DMS53 treated with DMSO at 0.1 percent for 48 hours (cell line): Measurements from ENCODE around the gene MPPE1.
A peak's percentile ranks its signal among the peaks of the same experiment; 100 is the strongest.
"Not testable (repeated sequence)": the region's sequence is repeated elsewhere in the genome, so short reads cannot be mapped to it uniquely, and the experiment has no call there.

Source experiments
- DNase-seq: peaks from one replicate; lab custom pipeline; 2025; ENCODE audit not compliant: unreplicated experiment; lab: John Stamatoyannopoulos, UW

Gene MPPE1

DNA sequence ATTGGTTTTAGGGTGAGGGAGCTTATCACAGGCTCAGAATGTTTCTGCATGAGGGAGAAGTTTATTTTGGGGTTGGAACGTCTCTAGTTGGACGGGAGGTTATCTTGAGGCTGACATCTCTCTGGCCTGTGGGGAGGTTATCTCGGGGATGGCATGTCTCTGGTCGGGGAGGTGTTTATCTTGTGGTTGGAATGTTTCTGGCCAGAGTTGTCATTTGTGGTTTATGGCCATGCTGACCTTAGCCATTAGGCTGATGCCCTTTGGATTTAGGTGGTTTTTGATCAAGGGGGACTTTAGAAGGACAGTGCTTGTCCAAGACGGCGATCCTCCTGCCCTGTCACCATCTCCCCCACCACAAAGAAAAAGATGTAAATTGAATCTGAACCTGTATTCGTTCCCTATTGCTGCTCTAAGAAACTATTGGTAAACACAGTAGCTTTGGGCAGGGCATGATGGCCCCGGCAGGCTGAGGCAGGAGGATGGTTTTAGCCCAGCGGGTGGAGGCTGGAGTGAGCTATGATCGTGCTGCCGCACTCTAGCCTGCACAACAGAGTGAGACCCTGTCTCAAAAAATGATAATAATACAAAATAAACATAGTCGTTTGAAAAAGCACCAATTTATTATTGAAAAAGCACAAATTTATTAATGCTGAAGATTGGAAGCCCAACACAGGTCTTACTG is 17.8 kb upstream of the MPPE1 start:
- no peak for DNase-seq

DNA sequence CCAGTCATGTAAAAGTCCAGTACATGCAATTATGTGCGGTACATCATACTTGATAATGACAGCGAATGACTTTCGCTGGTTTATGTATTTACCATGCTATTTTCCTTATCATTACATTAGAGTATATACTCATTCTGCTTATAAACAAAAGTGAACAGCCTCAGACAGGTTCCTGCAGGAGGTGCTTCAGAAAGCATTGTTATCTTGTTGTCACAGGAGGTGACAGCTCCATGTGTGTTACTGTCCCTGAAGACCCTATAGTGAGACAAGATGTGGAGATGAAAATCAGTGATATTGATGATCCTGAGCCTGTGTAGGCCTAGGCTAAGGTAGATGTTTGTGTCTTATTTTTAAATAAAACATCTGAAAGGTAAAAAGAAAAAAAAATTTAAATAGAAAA is 15.3 kb upstream of the MPPE1 start:
- no peak for DNase-seq

DNA sequence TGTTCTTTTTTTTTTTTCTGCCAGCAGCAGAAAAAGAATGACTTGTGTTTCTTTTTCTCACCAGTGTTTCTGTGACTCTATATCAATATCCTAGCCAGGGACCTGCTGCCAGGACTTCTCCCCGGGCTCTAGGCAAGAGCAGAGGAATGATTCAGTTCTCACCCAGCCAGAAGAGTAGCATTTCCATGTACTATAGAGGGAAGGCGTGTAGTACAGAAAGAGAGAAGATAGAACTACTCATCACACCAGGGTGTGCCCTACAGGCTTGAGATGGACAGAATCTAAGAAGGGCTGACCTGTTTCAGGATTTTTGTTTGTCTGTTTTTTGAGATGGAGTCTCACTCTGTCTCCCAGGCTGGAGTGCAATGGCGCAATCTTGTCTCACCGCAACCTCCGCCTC is 11.4 kb upstream of the MPPE1 start:
- not testable (repeated sequence) for DNase-seq

DNA sequence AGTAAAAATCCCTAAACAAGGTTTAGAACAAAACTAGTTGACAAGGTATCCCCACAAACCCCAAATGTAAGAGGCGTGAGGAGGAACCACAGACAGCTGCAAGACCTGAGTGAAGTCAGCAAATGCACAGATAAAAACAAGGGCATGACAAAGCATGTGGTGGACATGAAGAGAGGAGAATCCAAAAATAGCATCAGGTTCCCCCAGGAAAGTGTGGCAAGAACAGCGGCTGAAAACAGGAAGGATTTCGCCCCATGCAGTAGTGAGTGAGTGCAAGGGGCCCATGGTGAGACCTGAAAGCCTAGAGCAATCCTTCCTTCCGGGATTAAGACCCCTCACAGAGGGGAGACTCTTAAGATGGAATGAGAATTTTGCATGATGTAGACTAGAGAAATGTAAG is 8.8 kb upstream of the MPPE1 start:
- not testable (repeated sequence) for DNase-seq

DNA sequence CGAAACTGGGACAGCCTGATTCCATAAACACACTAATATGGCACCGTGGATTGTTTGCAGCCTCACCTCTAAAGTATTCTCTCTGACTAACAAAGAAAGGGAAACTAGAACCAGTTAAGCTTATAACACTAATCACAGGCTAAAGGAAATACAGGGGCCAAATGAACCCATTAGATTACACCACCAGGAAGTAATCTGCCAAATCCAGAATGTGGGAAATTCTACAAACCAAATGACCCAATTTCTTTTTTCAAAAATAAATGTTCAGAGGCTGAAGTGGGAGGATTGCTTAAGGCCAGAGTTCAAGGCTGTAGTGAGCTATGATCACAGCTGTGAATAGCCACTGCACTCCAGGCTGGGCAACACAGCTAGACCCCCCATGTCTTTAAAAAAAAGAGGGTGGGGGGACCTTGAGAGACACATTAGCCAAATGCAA is 1.5 kb upstream of the MPPE1 start:
- peak; percentile 77 for DNase-seq

DNA sequence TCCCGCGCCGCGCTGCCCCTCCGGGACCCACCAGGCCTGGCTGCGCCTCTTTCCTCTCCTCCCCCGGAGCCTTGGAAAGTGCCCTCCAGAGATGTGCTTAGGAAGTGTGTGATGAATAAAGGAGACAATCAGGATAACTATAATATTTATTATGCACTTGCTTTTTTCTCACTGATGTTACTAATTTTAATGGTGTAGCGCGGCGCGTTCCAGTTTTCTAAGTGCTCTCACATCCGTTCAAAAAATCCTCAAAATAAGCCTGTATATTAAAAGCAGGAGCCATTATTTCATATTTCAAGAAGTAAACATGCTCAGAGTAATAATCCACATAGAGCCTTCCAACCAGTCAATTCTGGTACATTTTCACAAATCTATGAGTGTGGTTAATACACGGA is 941 bp upstream of the MPPE1 start:
- no peak for DNase-seq

DNA sequence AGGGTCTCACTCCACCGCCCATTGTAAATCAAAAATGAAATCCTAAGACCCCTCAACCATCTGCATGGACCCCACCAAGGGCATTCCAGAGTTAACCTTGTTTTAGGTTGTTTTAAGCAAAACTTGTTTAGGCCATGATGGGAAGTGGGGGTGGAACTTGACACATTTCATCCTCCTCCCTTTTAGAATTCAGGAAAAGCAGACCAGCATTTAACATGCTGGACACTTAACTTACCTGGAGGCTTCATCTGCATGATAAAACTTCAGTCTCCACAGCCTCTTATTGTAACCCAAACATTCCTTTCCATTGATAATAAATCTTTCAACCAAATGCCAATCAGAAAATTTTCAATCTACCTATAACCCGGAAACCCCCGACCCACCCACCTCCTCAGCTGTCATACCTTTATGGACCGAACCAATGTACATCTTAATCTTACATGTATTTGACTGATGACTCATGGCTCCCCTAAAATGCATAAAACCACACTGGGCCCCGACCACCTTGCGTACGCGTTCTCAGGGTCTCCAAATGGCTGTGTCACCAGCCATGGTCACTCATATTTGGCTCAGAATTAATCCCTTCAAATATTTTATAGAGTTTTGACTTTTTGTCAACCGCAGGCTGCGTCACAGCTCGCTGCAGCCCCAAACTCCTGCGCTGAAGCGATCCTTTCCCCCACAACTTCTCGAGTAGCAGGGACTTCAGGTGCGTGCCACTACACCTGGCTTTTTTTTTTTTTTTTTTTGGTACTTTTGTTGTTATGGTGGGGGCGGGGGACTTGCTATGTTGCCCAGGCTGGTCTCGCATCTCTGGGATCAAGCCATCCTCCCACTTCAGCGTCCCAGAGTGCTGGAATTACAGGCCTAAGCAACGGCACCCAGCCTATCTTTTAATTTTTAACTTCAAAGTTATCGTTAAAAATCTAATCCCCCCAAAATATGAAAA is 917 bp downstream of the MPPE1 start:
- DNase-seq = no peak

DNA sequence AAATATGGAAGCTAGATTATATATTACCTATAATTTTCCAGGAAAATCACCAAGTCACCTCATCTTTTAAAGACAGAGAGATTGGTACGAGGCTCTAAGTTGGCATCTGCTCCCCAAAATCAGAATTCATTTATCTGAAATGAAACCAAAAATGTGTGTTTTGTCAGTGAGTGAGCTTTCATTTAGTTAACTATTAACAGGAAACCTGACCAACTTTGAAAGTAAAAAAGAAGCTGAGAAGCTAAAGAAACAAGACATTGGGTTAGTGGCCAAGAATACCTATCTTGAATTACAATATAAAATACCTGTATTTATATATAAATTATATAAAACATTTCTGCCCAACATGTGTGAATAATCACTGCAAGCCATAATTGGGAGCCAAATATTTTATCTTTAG is 1.9 kb downstream of the MPPE1 start:
- DNase-seq = no peak

DNA sequence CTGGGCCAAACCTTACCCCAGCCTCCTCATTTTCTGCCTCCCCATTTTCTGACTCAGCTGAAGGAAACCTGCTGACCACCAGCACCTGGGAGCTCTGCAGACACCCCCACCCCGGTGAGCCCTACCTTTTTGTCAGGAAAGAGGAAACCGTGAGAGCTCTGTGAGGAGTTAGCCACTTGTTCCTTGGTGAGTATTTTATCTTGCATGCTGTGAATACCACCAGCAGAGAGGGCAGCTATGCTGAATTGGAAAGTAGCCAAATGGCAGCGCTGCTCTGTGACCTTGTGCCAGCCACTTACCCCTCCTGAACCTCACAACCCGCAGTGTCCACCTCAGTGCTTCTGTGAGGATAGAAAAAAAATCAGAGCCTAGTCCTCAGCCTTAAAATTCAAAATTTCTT is 2.5 kb downstream of the MPPE1 start:
- no peak for DNase-seq

DNA sequence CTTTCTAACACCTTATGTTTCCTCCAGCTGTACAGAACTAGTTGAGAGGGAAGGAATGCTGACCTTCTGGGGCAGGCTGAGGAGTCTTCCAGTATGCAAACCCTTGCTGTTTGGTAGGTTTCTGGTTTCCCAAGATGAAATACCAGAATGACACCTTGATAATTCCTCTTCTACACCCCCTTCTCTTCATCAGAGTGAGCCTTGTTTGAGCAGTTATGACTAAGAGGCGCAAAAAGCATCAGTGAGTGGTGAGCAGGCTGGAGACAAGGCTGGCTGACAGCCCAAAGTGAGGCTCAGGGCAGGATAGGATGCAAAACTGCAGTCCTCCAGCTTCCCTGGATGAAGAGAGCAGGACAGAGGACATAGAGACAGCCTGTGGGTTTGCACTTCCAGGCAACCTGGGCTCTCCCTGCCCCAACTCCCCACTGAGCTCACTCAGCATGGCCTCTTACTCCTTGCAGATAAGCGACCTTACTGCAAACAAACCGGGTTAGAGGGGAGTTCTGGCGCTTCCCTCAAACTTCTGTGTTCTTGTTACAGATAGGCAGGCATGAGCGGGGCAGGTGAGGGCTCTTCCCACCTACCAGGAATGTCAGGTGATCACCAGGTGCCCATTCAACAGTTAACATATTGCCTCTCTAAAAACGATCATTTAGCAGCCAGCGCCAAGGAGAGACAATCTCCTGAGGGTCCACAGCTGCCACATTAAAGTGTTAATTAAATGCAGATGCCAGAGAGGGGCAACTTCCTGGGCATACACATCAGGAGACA is 5.4 kb downstream of the MPPE1 start:
- no peak for DNase-seq

DNA sequence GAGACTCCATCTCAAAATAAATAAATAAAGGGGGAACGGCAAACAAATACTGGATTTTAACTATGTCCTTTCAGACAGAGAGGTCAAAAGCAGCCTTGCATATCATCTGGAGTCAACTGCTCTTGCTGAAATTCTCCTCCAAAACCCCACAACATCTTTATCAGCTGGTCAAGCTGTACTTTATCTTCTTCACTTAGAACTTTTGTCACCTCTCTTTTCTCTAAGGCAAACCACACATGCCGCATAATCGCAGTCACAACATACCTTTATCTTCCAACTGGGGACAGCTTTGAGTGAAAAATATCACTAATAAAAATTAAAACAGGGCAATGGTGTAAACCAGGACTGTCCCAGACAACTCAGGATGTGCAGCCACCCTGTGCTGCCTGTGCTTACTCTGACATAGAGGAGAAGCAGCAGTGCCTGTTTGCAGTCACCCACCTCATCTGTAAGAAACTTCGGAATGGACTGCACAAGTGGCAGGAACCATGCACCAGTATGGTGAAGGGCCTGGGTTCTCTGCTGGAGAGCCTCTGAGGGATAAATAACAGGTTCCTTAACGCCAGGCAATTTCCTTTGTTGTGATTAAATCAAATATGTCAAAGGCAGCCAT is 6.2 kb downstream of the MPPE1 start:
- DNase-seq = no peak

DNA sequence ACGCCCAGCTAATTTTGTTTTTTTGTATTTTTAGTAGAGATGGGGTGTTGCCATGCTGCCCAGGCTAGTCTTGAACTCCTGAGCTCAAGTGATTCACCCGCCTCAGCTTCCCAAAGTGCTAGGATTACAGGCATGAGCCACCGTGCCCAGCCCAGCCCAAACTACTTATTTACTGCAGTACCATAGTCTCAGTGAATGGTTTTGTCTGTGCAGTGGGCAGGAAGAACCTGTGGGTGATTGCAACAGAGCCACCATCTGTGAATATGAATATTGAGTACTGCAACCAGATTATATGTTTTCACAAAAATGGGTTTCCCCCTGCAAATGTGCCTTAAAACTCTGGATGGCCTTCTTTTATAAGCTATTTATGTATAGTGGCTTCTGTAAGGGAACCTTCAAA is 9.1 kb downstream of the MPPE1 start:
- DNase-seq = no peak

DNA sequence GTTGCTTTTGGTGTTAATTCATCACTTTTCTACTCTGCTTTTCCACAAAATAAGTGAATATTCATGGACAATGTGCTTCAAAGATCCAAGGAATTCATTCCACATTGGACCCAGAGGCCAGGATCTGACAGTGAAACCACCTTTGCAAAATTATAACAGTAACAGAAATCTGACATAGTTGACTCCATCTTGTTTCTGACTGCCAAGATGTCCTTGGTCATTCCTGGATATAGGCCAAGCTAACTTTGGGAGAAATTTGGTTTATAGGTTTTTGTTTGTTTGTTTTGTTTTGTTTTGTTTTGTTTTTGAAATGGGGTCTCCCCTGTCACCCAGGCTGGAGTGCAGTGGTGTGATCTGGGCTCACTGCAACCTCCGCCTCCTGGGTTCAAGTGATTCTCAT is 10.3 kb downstream of the MPPE1 start:
- no peak for DNase-seq

DNA sequence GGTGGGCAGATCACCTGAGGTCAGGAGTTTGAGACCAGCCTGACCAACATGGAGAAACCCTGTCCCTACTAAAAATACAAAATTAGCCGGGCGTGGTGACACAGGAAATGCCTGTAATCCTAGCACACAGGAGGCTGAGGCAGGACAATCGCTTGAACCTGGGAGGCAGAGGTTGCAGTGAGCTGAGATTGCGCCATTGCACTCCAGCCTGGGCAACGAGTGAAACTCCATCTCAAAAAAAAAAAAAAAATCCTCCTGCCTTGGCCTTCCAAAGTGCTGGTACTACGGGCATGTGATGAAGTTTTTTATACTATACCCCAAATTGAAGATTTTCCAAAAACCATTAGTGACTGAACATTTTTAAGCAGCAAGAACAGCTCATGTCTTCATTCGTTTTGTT is 15.7 kb downstream of the MPPE1 start:
- not testable (repeated sequence) for DNase-seq

DNA sequence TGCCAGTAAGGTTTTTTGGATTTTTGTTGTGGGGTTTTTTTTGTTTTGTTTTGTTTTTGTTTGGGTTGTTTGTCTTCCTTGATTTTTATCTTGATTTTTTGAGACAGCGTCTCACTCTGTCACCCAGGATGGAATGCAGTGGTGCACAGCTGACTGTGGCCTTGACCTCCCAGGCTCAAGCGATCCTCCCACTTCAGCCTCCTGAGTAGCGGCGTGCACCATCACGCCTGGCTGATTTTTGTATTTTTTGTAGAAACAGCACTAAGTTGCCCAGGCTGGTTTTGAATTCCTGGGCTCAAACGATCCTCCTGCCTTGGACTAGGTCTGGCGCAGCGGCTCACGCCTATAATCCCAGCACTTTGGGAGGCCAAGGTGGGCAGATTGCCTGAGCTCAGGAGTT is 16.4 kb downstream of the MPPE1 start:
- DNase-seq = no peak

DNA sequence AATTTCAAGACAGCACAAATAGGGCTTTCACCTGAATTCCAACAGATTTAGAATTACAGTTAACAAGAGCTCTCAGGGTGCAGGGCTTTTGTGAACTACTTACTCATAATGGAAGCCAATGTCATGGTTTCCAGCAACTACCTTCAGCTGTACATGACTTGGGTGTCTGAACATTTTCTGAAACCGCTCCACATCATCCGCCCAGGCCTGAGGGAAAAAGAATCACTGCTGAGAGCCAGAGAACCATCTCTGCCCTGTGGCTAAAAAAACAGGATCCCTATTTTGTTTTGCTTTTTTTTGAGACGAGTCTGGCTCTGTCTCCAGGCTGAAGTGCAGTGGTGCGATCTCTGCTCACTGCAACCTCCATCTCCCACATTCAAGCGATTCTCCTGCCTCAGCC is 18.8 kb downstream of the MPPE1 start:
- DNase-seq = no peak

DNA sequence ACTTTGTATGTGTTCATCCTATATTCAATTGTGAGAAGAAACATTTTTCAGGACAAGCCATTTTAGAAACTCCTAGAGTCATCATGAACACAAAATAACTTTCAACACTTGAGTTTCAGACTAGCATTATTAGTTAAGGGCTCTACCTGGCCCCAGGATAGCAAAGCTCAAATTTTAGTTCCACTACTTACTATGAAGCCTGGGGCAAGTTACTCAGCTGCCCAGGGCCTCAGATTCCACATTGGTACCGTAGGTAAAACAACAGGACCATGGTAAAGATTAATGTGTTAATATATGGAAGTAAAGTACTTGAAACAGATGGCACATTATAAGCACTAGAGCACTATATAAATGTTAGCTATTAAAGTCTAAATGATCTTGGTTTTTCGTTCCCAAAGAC is 19.4 kb downstream of the MPPE1 start:
- DNase-seq = no peak

DNA sequence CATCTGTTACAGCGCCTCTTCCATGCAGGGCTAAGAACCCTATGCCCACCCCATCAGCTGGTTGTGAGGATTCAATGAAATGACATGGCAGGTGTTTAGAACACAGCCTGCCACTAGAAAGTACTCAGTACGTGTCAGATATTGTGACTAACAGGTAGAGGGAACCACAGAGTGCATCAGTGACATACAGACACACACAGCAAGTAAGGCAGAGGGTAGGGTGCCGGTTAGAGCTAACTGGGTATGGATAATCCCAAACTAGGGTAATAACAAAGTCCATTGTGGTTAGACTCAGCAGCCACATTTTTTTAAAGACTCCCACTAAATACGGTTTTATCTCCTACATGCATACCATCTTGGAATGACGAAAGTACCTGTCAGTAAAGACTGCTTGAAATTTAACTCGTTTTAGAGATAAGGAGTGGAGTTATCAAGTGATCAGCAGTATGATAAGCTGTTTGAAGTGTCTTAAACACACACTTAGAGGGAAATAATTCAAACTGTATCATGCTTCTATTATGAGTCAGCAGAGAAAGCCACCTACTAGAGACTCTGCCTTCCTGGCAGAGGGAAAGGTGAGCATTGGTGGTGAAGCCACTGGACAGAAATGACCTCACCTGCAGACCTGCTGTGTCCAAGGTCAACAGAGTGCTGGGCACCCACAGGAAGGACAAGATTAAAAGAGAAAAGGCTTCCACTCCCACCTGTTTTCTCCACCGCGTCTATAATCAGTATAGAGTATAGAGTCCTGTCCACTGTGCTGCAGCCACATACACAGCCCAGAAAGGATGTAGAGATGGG is 20.6 kb downstream of the MPPE1 start:
- no peak for DNase-seq

DNA sequence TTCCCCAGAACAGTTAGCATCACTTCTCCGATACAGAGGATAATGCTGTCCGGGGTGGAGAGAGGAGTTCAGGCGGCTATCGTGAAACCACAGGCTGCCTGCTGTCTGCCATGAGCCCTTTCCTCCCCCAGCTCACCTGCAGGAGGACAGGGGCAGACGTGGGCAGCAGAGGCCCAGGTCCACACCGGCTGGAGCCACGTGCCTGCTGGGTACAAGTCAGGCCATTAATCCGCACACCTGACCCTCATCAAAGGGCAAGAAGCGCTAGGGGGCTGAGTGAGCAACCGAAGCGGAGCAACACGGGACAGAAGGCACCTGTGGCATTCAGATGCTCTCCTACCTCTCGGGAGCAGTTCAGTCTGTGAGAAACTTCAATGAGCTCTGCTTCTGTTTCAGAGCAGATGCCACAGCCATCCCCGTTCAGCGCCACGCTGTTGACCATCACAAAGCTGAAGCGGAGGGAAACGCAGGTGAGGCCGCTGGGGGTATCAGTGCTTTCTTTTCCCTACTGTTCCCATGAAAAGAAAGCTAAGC is 21.5 kb downstream of the MPPE1 start:
- DNase-seq = no peak

DNA sequence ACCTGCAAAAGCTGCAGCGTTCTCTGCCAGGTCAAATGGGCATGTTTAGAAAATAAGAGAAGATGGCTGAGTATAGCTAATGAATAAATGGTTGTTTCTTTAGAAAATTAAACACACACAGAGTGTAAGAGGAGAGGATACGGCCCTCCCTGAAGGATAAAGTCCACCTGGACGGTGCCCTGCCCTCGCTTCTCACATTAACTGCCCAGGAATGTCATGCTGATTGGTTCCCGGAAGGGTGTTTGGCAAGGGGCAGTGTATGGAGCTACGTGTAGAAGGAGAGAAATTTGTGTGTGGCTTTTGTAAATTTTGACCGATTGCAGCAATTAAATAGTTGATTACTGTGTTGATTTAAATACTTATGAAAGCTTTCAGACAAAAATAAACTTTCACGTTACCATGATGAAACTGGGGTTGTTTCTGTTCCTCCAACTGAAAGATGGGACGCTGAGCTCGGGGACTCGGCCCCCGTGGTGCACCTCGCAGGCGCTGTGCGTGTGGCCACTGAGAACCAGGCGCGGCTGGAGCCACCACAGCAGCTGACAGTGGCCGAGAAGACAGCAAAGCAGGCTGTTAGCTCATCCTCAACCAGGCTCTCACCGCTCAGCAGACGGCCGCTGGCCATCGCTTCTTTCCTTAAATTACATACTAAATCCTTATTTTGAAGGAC is 22.7 kb downstream of the MPPE1 start:
- no peak for DNase-seq
